ENCODE data around the gene MRGPRG.

GRCh38 chr11:3191586-3192324 lies 26.9 kb downstream of the MRGPRG start:
- no peak for TF ChIP-seq CTCF (IDR thresholded peaks at IDR 0.05)
- TF ChIP-seq EP300 (IDR thresholded peaks at IDR 0.05): no peak
- TF ChIP-seq POLR2A (IDR thresholded peaks at IDR 0.05): no peak

Data from tibial nerve (tissue), 4 donors.